Measurements from ENCODE around the gene DBX1. TPM values are rescaled to one million over a fixed set of nuclear protein-coding genes. Genes with fewer than 3 reads are reported as not detected.

Gene DBX1
- total RNA-seq, 4 donors from 2014 or later: not detected

DNA sequence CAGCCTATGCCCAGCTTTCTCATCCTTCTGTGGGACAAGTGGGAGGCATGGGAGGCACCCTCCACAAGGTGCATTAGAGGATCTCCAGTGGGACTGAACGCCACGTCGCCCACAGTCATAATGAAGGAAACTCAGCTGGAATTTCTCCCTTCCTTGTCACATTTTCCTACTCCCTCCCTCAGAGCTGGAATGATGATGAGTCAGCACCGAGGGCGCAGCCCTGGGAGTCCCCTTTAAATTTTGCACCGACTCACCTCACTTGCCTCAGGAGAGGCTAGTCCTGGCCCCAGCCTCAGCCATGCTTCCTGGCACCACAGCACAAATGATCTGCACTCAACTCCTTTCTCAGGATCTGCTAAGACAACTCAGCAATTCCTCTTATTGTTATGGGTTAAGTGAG is 34.3 kb downstream of the DBX1 start:
- no peak overlapping the region for H3K4me3 ChIP-seq
- no peaks in the 10 kb centered on the region for H3K27me3 ChIP-seq
- H3K36me3 ChIP-seq: peaks cover 0 to 1% of the 10 kb centered on the region in 2 donors
- H3K4me1 ChIP-seq: no peaks in the 10 kb centered on the region
- ATAC-seq: no peak
- 40 to 50% methylated on average over 2 to 3 of the region's 6 CpGs for WGBS, 2 donors (ENCODE audit: low coverage in 1 of 2)
- no peaks in the 10 kb centered on the region for H3K9me3 ChIP-seq
- no peak overlapping the region for H3K27ac ChIP-seq
- TF ChIP-seq EP300 (IDR thresholded peaks at IDR 0.05): no peak
- TF ChIP-seq, protein P1, sequence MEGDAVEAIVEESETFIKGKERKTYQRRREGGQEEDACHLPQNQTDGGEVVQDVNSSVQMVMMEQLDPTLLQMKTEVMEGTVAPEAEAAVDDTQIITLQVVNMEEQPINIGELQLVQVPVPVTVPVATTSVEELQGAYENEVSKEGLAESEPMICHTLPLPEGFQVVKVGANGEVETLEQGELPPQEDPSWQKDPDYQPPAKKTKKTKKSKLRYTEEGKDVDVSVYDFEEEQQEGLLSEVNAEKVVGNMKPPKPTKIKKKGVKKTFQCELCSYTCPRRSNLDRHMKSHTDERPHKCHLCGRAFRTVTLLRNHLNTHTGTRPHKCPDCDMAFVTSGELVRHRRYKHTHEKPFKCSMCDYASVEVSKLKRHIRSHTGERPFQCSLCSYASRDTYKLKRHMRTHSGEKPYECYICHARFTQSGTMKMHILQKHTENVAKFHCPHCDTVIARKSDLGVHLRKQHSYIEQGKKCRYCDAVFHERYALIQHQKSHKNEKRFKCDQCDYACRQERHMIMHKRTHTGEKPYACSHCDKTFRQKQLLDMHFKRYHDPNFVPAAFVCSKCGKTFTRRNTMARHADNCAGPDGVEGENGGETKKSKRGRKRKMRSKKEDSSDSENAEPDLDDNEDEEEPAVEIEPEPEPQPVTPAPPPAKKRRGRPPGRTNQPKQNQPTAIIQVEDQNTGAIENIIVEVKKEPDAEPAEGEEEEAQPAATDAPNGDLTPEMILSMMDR (IDR thresholded peaks at IDR 0.05): no peak
- no peak for TF ChIP-seq POLR2A (IDR thresholded peaks at IDR 0.05)

DNA sequence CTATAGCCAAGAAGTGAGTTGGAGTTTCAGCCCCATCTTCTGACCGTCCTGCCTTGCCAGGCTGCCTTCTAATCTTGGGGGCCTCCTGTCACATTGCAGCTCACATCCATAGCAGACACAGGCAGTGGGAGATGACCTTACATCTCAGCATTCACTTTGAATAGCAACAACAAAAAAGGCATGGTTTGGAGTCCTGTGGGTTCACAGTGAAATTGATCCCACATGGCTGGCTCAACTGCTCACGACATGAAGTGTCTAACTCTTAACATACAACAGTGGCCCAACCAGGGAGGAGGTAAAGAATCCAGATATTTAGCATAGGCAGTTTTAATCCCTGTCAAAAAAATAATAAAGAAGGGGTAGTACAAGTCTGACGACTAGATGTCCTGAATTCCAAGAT is 38.1 kb downstream of the DBX1 start:
- 62 to 82% methylated on average over 3 of the region's 3 CpGs for WGBS, 2 donors (ENCODE audit: low coverage in 1 of 2)

DNA sequence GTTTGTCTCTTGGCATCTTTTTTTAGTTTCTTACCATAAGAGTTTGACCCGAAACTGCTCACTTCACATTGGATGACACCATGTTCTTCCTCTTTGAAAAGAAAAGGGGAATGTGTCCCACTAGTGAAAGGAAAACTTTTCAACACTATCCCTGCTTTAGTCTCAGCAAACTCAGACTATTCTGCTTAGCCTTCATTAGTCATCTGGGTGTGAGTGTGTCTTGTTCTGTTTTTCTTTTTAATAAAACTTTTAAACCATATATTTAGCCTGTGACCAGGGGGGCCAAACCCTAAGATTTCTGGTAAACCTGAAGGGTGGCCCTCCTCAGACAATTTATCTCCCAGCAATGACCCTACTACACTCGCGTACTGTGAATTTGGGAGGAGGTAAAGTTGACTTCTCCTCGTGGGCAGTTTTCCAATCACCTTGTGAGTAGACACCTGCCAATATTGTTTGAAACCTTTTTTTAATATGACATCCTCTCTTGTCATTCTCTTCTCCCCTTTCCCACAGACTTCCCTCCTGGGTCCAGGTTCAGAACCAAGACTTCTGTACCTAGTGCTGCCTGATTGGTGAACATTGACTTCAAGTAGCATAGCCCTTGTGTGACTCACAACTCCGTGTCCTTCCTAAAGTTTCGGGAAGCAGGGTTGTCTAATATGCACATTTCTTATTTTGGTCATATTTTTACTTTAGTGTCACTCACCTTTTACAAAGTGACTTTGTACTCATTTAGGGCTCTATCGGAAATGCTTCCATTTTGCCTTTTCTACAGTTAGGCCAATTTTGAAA is 39.9 kb downstream of the DBX1 start:
- no peak for ATAC-seq
- Histone ChIP-seq H3K27me3 (no peaks in the 10 kb centered on the region), H3K9me3 (no peaks in the 10 kb centered on the region), H3K27ac (no peak overlapping the region), H3K36me3 (peaks cover 0 to 48% of the 10 kb centered on the region in 2 donors), H3K4me1 (peaks cover 0 to 20% (median 0%) of the 10 kb centered on the region in 3 donors), H3K4me3 (no peak overlapping the region)
- no peak for TF ChIP-seq POLR2AphosphoS5 (IDR thresholded peaks at IDR 0.05)
- TF ChIP-seq POLR2A (IDR thresholded peaks at IDR 0.05): no peak
- TF ChIP-seq EP300 (IDR thresholded peaks at IDR 0.05): no peak
- TF ChIP-seq, protein P1 (IDR thresholded peaks at IDR 0.05): no peak
- 93 to 95% methylated on average over 6 of the region's 7 CpGs for WGBS, 2 donors (ENCODE audit: low coverage in 1 of 2)

More for the DNA sequence above, 38.1 kb downstream of the DBX1 start:
- Histone ChIP-seq H3K27ac (no peak overlapping the region), H3K27me3 (no peaks in the 10 kb centered on the region), H3K4me1 (peaks cover 0 to 5% (median 0%) of the 10 kb centered on the region in 3 donors), H3K9me3 (no peaks in the 10 kb centered on the region), H3K4me3 (no peak overlapping the region), H3K36me3 (peaks cover 0 to 39% of the 10 kb centered on the region in 2 donors)
- no peak for ATAC-seq
- no peak for TF ChIP-seq POLR2AphosphoS5 (IDR thresholded peaks at IDR 0.05)
- no peak for TF ChIP-seq EP300 (IDR thresholded peaks at IDR 0.05)
- TF ChIP-seq, protein P1 (IDR thresholded peaks at IDR 0.05): no peak
- no peak for TF ChIP-seq POLR2A (IDR thresholded peaks at IDR 0.05)

DNA sequence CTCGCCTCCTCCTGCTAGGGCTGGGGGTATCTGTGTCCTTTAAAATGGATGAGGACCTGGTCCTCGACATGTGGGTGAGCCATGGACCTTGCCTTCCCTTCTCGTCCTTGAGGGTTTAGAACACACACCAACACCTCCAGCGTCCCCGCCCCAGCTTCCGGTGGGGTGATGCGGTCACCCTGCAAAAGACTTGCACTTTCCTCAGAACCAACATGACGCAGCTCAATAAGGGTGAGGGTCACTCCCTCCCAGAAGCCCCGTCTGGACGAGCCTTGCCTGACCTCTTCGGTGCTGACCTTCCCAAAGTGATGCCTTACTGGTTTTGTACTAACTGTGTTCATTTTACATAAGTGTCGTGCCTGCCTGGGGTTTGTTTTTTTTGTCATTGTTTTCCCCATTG is 41.0 kb downstream of the DBX1 start:
- WGBS, 2 donors (ENCODE audit: low coverage in 1 of 2): 82% methylated on average over 12 of the region's 12 CpGs; no CpG with 5 or more reads in 1 of the 2 donors
- peaks cover 0 to 58% of the 10 kb centered on the region in 2 donors for H3K36me3 ChIP-seq
- H3K27ac ChIP-seq: no peak overlapping the region
- no peak for TF ChIP-seq EP300 (IDR thresholded peaks at IDR 0.05)
- TF ChIP-seq POLR2A (IDR thresholded peaks at IDR 0.05): no peak
- TF ChIP-seq, protein P1 (IDR thresholded peaks at IDR 0.05): no peak
- TF ChIP-seq POLR2AphosphoS5 (IDR thresholded peaks at IDR 0.05): no peak
- no peaks in the 10 kb centered on the region for H3K27me3 ChIP-seq
- H3K4me3 ChIP-seq: no peak overlapping the region
- H3K9me3 ChIP-seq: no peaks in the 10 kb centered on the region
- H3K4me1 ChIP-seq: peaks cover 0 to 20% (median 0%) of the 10 kb centered on the region in 3 donors
- no peak for ATAC-seq

DNA sequence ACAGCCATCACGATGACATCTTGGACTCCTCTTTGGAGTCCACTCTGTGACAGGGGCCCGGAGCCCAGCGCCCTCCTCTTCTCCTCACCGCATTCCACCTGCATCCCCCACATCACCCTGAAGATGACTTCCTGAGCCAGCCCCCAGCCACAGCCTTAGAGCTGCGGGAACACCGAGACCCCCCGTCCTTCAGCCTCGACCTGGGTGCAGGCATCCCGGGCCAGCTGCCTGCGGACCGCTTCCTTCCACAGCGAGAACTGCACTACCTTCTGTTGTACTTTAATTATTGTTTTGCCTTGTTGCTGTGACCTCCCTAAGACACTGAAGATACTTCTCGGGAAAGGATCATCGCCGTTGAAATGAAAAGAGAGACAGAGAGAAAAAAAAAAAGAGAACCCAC is 42.1 kb downstream of the DBX1 start:
- ATAC-seq: no peak
- Histone ChIP-seq H3K27me3 (no peaks in the 10 kb centered on the region), H3K4me1 (peaks cover 0 to 23% (median 0%) of the 10 kb centered on the region in 3 donors), H3K27ac (peak overlapping the region in 1 of 4 donors; percentile 7), H3K4me3 (no peak overlapping the region), H3K9me3 (no peaks in the 10 kb centered on the region), H3K36me3 (peaks cover 0 to 66% of the 10 kb centered on the region in 2 donors)
- TF ChIP-seq, protein P1 (IDR thresholded peaks at IDR 0.05): no peak
- TF ChIP-seq EP300 (IDR thresholded peaks at IDR 0.05) (no peak), POLR2A (IDR thresholded peaks at IDR 0.05) (no peak), POLR2AphosphoS5 (IDR thresholded peaks at IDR 0.05) (no peak)
- WGBS, 2 donors (ENCODE audit: low coverage in 1 of 2): 93 to 100% methylated on average over 2 to 11 of the region's 15 CpGs
